ENCODE data around the gene LDHB. TPM values are rescaled to one million over a fixed set of nuclear protein-coding genes. Genes with fewer than 3 reads are reported as not detected.
A peak's percentile ranks its signal among the peaks of the same experiment; 100 is the strongest.
"Not testable (repeated sequence)": the region's sequence is repeated elsewhere in the genome, so short reads cannot be mapped to it uniquely, and the experiment has no call there.

Gene LDHB
- total RNA-seq, 1 experiment from 2014 or later = 1,454 TPM

DNA sequence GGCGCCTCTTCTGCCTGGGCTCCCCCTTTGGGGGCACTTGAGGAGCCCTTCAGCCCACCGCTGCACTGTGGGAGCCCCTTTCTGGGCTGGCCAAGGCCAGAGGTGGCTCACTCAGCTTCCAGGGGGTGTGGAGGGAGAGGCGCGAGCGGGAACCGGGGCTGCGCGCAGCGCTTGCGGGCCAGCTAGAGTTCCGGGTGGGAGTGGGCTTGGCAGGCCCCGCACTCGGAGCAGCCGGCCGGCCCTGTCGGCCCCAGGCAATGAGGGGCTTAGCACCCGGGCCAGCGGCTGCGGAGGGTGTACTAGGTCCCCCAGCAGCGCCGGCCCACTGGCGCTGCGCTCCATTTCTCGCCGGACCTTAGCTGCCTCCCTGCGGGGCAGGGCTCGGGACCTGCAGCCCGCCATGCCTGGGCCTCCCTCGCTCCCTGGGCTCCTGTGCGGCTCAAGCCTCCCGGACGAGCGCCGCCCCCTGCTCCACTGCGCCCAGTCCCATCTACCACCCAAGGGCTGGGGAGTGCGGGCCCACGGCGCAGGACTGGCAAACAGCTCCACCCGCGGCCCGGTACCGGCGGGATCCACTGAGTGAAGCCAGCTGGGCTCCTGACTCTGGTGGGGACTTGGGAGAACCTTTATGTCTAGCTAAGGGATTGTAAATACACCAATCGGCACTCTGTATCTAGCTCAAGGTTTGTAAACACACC, 3.9 kb upstream of the LDHB start:
- DNase-seq (ENCODE audit: low read depth, low spot score); H4K20me1 ChIP-seq (ENCODE audit: insufficient read depth); POLR2A ChIA-PET; RAD21 ChIA-PET (ENCODE audit: low non-redundant PET in 1 of 2, low total read pairs in 2 of 2, uncharacterized antibody in 2 of 2, unreplicated experiment in 2 of 2); intact Hi-C loops (cut with micrococcal nuclease); H3K4me2 ChIP-seq (ENCODE audit: low read length); H3K4me1 ChIP-seq (ENCODE audit: control insufficient read depth in 1 of 2, insufficient read depth in 2 of 2, low read length in 2 of 2); BruUV-seq (replicated peaks); H3K4me3 ChIP-seq (replicated peaks in 1 of 2; ENCODE audit: low read depth in 1 of 2, low read length in 2 of 2); H2AFZ ChIP-seq (ENCODE audit: low read depth, low read length, poor library complexity, severe bottlenecking); H3K27me3 ChIP-seq (ENCODE audit: insufficient read depth, low read length); H3K36me3 ChIP-seq (ENCODE audit: control insufficient read depth in 1 of 2, insufficient read depth in 2 of 2, low read length in 2 of 2); H3K9ac ChIP-seq (ENCODE audit: low read length); H3K9me3 ChIP-seq (ENCODE audit: control insufficient read depth in 1 of 2, insufficient read depth in 1 of 2, low read depth in 1 of 2, low read length in 2 of 2); ATAC-seq; H3K9me2 ChIP-seq (ENCODE audit: insufficient read depth); H3K27ac ChIP-seq (ENCODE audit: low read depth, low read length); CTCF ChIA-PET: not testable (repeated sequence)
- H3K79me2 ChIP-seq (ENCODE audit: insufficient read depth, low read length) = peaks cover 12% of the 10 kb centered on the region

- Histone ChIP-seq H3K9me2 (ENCODE audit: insufficient read depth) (no peaks in the 10 kb centered on the region), H3K9ac (ENCODE audit: low read length) (no peak overlapping the region), H3K9me3 (ENCODE audit: control insufficient read depth in 1 of 2, insufficient read depth in 1 of 2, low read depth in 1 of 2, low read length in 2 of 2) (no peaks in the 10 kb centered on the region), H3K4me3 (replicated peaks in 1 of 2; ENCODE audit: low read depth in 1 of 2, low read length in 2 of 2) (no peak overlapping the region), H3K27me3 (ENCODE audit: insufficient read depth, low read length) (no peaks in the 10 kb centered on the region), H3K27ac (ENCODE audit: low read depth, low read length) (no peak overlapping the region), H3K79me2 (ENCODE audit: insufficient read depth, low read length) (peaks cover 33% of the 10 kb centered on the region), H2AFZ (ENCODE audit: low read depth, low read length, poor library complexity, severe bottlenecking) (peak overlapping the region; percentile 6), H4K20me1 (ENCODE audit: insufficient read depth) (peaks cover 17% of the 10 kb centered on the region; the same call in 1 of the 2 replicates), H3K4me2 (ENCODE audit: low read length) (no peak overlapping the region), H3K4me1 (ENCODE audit: control insufficient read depth in 1 of 2, insufficient read depth in 2 of 2, low read length in 2 of 2) (peaks cover 0 to 17% of the 10 kb centered on the region in 2 experiments; a peak in 2 of 4 replicates), H3K36me3 (ENCODE audit: control insufficient read depth in 1 of 2, insufficient read depth in 2 of 2, low read length in 2 of 2) (peaks cover 4 to 22% of the 10 kb centered on the region in 2 experiments; a peak in 3 of 4 replicates)
- ChIA-PET RAD21 (ENCODE audit: low non-redundant PET in 1 of 2, low total read pairs in 2 of 2, uncharacterized antibody in 2 of 2, unreplicated experiment in 2 of 2) (no interaction called here), POLR2A (no interaction called here), CTCF (no interaction called here)
- BruUV-seq (replicated peaks) = no TSS peak
- TF ChIP-seq YY1 (IDR thresholded peaks at IDR 0.05; ENCODE audit: extremely low read depth, insufficient replicate concordance, low read depth, low read length) (no peak), JUND (IDR thresholded peaks at IDR 0.05) (no peak), CEBPB (IDR thresholded peaks at IDR 0.05; ENCODE audit: low read depth) (no peak), CTCF (IDR thresholded peaks at IDR 0.05 in 2 of 3, conservative IDR thresholded peaks at IDR 0.05 in 1 of 3; ENCODE audit: borderline replicate concordance in 1 of 3, insufficient read depth in 1 of 3, low read depth in 2 of 3, low read length in 2 of 3) (peak in 2 of 3 experiments; percentile 37; a peak in 4 of 6 replicates), ELF1 (IDR thresholded peaks at IDR 0.05; ENCODE audit: borderline replicate concordance, low read depth) (no peak)
- no peak for ATAC-seq
- intact Hi-C loops (cut with micrococcal nuclease) = loop anchor here (10.0 kb wide), 1 partner anchor 225 kb away; the partner anchor contains the start of gene PYROXD1
- peak; percentile 12 for DNase-seq (ENCODE audit: low read depth, low spot score)
These were observed 1.7 kb upstream of the LDHB start for GRCh38 chr12:21659383-21659782.

All from HCT116 (cell line).